OCI-LY1 (cell line): ENCODE results near the gene C16orf89.

Experiments
- CTCF ChIP-seq: fragments of 200-600 bp; sonication (generic), shearing (Covaris generic); IDR thresholded peaks from 2 replicates; pipeline ENCODE4 v1.5.1; 2017; ENCODE audit warnings: mild to moderate bottlenecking, antibody characterized with exemption, low read length, moderate library complexity, mixed read lengths
- EZH2 ChIP-seq: fragments of 200-600 bp; sonication (generic), shearing (Covaris generic); IDR thresholded peaks from 2 replicates; pipeline ENCODE4 v1.8.0; 2017; ENCODE audit warnings: borderline replicate concordance, mixed run types, mild to moderate bottlenecking, antibody characterized with exemption, low read length, moderate library complexity, mixed read lengths

DNA sequence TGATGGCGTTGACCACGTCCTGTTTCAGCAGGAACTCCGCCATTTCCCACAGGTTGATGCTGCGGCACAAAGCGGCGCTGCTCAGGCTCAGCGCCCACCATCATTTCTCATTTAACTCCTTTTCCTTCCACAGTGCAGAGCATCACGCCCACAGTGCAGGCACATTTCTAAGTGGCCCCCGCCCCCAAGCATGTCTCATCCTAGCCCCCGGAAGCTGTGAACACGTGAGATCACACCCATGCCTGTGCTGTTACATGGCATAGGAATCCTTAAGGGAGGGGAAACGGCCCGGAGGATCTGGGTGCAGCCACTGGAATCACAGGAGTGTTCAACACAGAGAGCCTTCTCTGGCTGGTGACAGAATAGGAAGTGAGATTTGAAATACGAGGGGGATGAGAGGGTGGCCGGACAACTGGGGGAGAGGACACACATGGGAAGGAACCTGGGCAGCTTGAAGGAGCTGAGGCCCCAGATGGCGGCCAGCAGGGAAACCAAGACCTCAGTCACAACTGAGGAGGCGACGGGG, 36.7 kb downstream of the C16orf89 start:
- no peak for TF ChIP-seq CTCF
- TF ChIP-seq EZH2 = no peak
